HCT116 (cell line): ENCODE measurements around the gene IGSF9. TPM values are rescaled to one million over a fixed set of nuclear protein-coding genes. Genes with fewer than 3 reads are reported as not detected.

Experiments used
- ATAC-seq: fragments of 200-7000 bp; cut with Tn5 transposase; 2 replicates; pipeline ENCODE4 v1.9.1; 2020; ENCODE audit warnings: mild to moderate bottlenecking, moderate library complexity
- BruUV-seq: library from RNA; stranded (reverse); fragments of 400-500 nt; replicated peaks from 2 replicates; lab custom pipeline; 2021; lab: Mats Ljungman, UMichigan
- CTCF ChIA-PET: fragments of 300-600 bp; sonication (Branson Sonifier 250); formaldehyde crosslinking; loops from one replicate; lab custom pipeline; 2021; ENCODE audit warnings: antibody characterized with exemption; lab: Charles Lee
- POLR2A ChIA-PET: fragments of 300-600, 350-600 bp; sonication (Branson Sonifier 250); formaldehyde crosslinking; loops from one replicate; lab custom pipeline; 2021; ENCODE audit warnings: antibody characterized with exemption; lab: Charles Lee
- RAD21 ChIA-PET, 2 experiments: fragments of 300-600 bp; sonication (Branson Sonifier 250); formaldehyde crosslinking; loops; one replicate each; lab custom pipeline; 2023; ENCODE audit warnings: low total read pairs in 2 of 2; ENCODE audit not compliant: uncharacterized antibody in 2 of 2, unreplicated experiment in 2 of 2, low non-redundant PET in 1 of 2; lab: Charles Lee
- DNase-seq: peaks from one replicate; pipeline ENCODE4 v3.0.0-alpha.2; 2010; ENCODE audit warnings: low read depth, low spot score
- H2AFZ ChIP-seq: fragments of 200-600 bp; shearing (Covaris generic), sonication (generic); 2 replicates; pipeline ENCODE4 v1.6.1; 2017; ENCODE audit warnings: low read depth, mixed run types, mixed read lengths, antibody characterized with exemption, low read length; ENCODE audit not compliant: poor library complexity, severe bottlenecking
- H3K27ac ChIP-seq: 2 replicates; pipeline ENCODE4 v1.5.1; 2012; ENCODE audit warnings: low read depth, low read length
- H3K27me3 ChIP-seq: fragments of 200-600 bp; sonication (generic); 2 replicates; pipeline ENCODE4 v1.6.1; 2016; ENCODE audit warnings: mixed run types, low read length, mixed read lengths; ENCODE audit not compliant: insufficient read depth
- H3K36me3 ChIP-seq, 2 experiments: fragments of 200-500 bp in 1 of 2; fragments of 200-600 bp in 1 of 2; sonication (Bioruptor generic) in 1 of 2; sonication (generic) in 1 of 2; 2 replicates each; pipeline versions ENCODE4 v1.5.1 to v1.6.1; 2014 to 2016; ENCODE audit warnings: low read length in 2 of 2, inconsistent platforms in 1 of 2, mixed read lengths in 1 of 2, mixed run types in 1 of 2; ENCODE audit not compliant: insufficient read depth in 2 of 2, control insufficient read depth in 1 of 2
- H3K4me1 ChIP-seq, 2 experiments: fragments of 200-600 bp in 1 of 2; sonication (generic) in 1 of 2; 2 replicates each; pipeline versions ENCODE4 v1.5.1 to v1.6.1; 2012 to 2017; ENCODE audit warnings: low read length in 2 of 2, inconsistent platforms in 1 of 2, mild to moderate bottlenecking in 1 of 2, mixed read lengths in 1 of 2, mixed run types in 1 of 2, moderate library complexity in 1 of 2; ENCODE audit not compliant: insufficient read depth in 2 of 2, control insufficient read depth in 1 of 2
- H3K4me2 ChIP-seq: fragments of 200-600 bp; sonication (generic); 2 replicates; pipeline ENCODE4 v1.6.1; 2017; ENCODE audit warnings: mixed run types, low read length, mixed read lengths
- H3K4me3 ChIP-seq, 2 experiments: fragments of 200-600 bp in 1 of 2; sonication (generic) in 1 of 2; replicated peaks in 1 of 2; 2 replicates each; pipeline ENCODE4 v1.5.1; 2011 to 2016; ENCODE audit warnings: low read length in 2 of 2, control low read depth in 1 of 2, low read depth in 1 of 2, mild to moderate bottlenecking in 1 of 2, mixed read lengths in 1 of 2, mixed run types in 1 of 2
- H3K79me2 ChIP-seq: fragments of 200-600 bp; sonication (generic); 2 replicates; pipeline ENCODE4 v1.6.1; 2017; ENCODE audit warnings: mild to moderate bottlenecking, mixed run types, low read length, moderate library complexity, mixed read lengths; ENCODE audit not compliant: insufficient read depth
- H3K9ac ChIP-seq: fragments of 200-600 bp; sonication (generic); 2 replicates; pipeline ENCODE4 v1.6.1; 2016; ENCODE audit warnings: low read length, mixed read lengths
- H3K9me2 ChIP-seq: fragments of 200-600 bp; sonication (generic), shearing (Covaris generic); 2 replicates; pipeline ENCODE4 v1.6.1; 2017; ENCODE audit warnings: mixed run types, mild to moderate bottlenecking, moderate library complexity; ENCODE audit not compliant: insufficient read depth
- H3K9me3 ChIP-seq, 2 experiments: fragments of 200-500 bp in 1 of 2; fragments of 200-600 bp in 1 of 2; sonication (Bioruptor generic) in 1 of 2; sonication (generic) in 1 of 2; 2 replicates each; pipeline ENCODE4 v1.6.1; 2014 to 2017; ENCODE audit warnings: low read length in 2 of 2, mixed read lengths in 2 of 2, inconsistent platforms in 1 of 2, low read depth in 1 of 2, mild to moderate bottlenecking in 1 of 2, mixed run types in 1 of 2, moderate library complexity in 1 of 2; ENCODE audit not compliant: control insufficient read depth in 1 of 2, insufficient read depth in 1 of 2
- H4K20me1 ChIP-seq: fragments of 200-600 bp; sonication (generic), shearing (Covaris generic); 2 replicates; pipeline ENCODE4 v1.6.1; 2017; ENCODE audit warnings: mixed run types, mild to moderate bottlenecking, moderate library complexity; ENCODE audit not compliant: insufficient read depth
- CBX3 ChIP-seq: IDR thresholded peaks from 2 replicates; pipeline ENCODE4 v1.6.1; 2012; ENCODE audit warnings: low read depth
- CEBPB ChIP-seq: IDR thresholded peaks from 2 replicates; pipeline ENCODE4 v1.6.1; 2012; ENCODE audit warnings: low read depth
- EGR1 ChIP-seq: IDR thresholded peaks from 2 replicates; pipeline ENCODE4 v1.6.1; 2012; ENCODE audit warnings: low read depth
- EZH2phosphoT487 ChIP-seq: fragments of 200-600 bp; IDR thresholded peaks from 2 replicates; pipeline ENCODE4 v1.6.1; 2018; ENCODE audit warnings: antibody characterized with exemption, borderline replicate concordance
- POLR2AphosphoS5 ChIP-seq: IDR thresholded peaks from 2 replicates; pipeline ENCODE4 v1.6.1; 2011; ENCODE audit warnings: mild to moderate bottlenecking, low read depth, low read length, moderate library complexity
- RAD21 ChIP-seq: IDR thresholded peaks from 2 replicates; pipeline ENCODE4 v1.6.1; 2012; ENCODE audit warnings: low read depth, mild to moderate bottlenecking
- SIN3A ChIP-seq: IDR thresholded peaks from 2 replicates; pipeline ENCODE4 v1.6.1; 2012; ENCODE audit warnings: low read depth
- SP1 ChIP-seq: IDR thresholded peaks from 2 replicates; pipeline ENCODE4 v1.6.1; 2012; ENCODE audit warnings: low read depth
- SRF ChIP-seq: IDR thresholded peaks from 2 replicates; pipeline ENCODE4 v1.6.1; 2012; ENCODE audit warnings: low read depth
- YY1 ChIP-seq: IDR thresholded peaks from 2 replicates; pipeline ENCODE4 v1.6.1; 2011; ENCODE audit warnings: low read length, low read depth, moderate library complexity, mild to moderate bottlenecking; ENCODE audit not compliant: insufficient replicate concordance; ENCODE audit errors: extremely low read depth
- ZBTB33 ChIP-seq: IDR thresholded peaks from 2 replicates; pipeline ENCODE4 v1.6.1; 2011; ENCODE audit warnings: mild to moderate bottlenecking, low read length, moderate library complexity; ENCODE audit not compliant: insufficient replicate concordance; ENCODE audit errors: extremely low read depth
- ZFX ChIP-seq: fragments of 450-650 bp; IDR thresholded peaks from 2 replicates; pipeline ENCODE4 v1.6.1; 2017
- intact Hi-C: fragments of 100-400 bp; cut with micrococcal nuclease; formaldehyde crosslinking; loops from 2 replicates; pipeline ENCODE4 v1.10.0; 2022
- total RNA-seq: library from RNA; stranded (reverse); gene quantifications from one replicate; pipeline ENCODE4 v1.2.1, GENCODE V29; 2021; ENCODE audit not compliant: unreplicated experiment
- TF ChIP-seq, protein P1 (sequence below): IDR thresholded peaks from 2 replicates; pipeline ENCODE4 v1.6.1; 2012

The IGSF9 gene
- total RNA-seq, 1 experiment from 2014 or later = 10.3 TPM

- ChIA-PET CTCF (interaction anchor here (1.2 to 2.4 kb wide), 5 partner anchors 11 to 63 kb away, joined by 3 to 40 read pairs (median 3); no protein-coding TSS in a partner anchor), POLR2A (no interaction called here), RAD21 (interaction anchor here (1.8 to 2.0 kb wide), 2 partner anchors 63 kb away, joined by 5 read pairs; no protein-coding TSS in a partner anchor)
- Histone ChIP-seq H3K27ac (peak overlapping the region; percentile 64; the same call in 1 of the 2 replicates), H3K9me3 (no peaks in the 10 kb centered on the region), H3K36me3 (no peaks in the 10 kb centered on the region), H2AFZ (peak overlapping the region; percentile 3), H3K9ac (peak overlapping the region; percentile 60), H4K20me1 (no peaks in the 10 kb centered on the region), H3K4me1 (peaks cover 14 to 25% of the 10 kb centered on the region in 2 experiments), H3K9me2 (no peaks in the 10 kb centered on the region), H3K4me3 (peak overlapping the region; percentile 54 to 63), H3K27me3 (no peaks in the 10 kb centered on the region), H3K4me2 (peak overlapping the region; percentile 91), H3K79me2 (no peaks in the 10 kb centered on the region)
- intact Hi-C loops = no loop called here
- ATAC-seq (no peak), DNase-seq (no peak)
- no TSS peak for BruUV-seq
- TF ChIP-seq ZBTB33 (no peak), SIN3A (no peak), RAD21 (no peak), SRF (no peak), EZH2phosphoT487 (no peak), YY1 (no peak), POLR2AphosphoS5 (no peak), SP1 (no peak), EGR1 (no peak), CBX3 (no peak), CEBPB (no peak), ZFX (no peak)
- TF ChIP-seq, protein P1, sequence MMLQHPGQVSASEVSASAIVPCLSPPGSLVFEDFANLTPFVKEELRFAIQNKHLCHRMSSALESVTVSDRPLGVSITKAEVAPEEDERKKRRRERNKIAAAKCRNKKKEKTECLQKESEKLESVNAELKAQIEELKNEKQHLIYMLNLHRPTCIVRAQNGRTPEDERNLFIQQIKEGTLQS = no peak
Measured at GRCh38 chr1:159944623-159945455, 574 bp downstream of the IGSF9 start.
